ENCODE data around the gene ACP7.

The ACP7 gene

GRCh38 chr19:39146686-39147450 is 62.7 kb downstream of the ACP7 start:
- no peak for FAIRE-seq
- no peak for DNase-seq (ENCODE audit: low spot score)

- FAIRE-seq (no peak), DNase-seq (ENCODE audit: low spot score) (no peak)
Observed at GRCh38 chr19:39147480-39147879, 63.3 kb downstream of the ACP7 start.

- FAIRE-seq (no peak), DNase-seq (ENCODE audit: low spot score) (no peak)
Observed at GRCh38 chr19:39148939-39149529, 64.9 kb downstream of the ACP7 start.

GRCh38 chr19:39150235-39150634 is 66.1 kb downstream of the ACP7 start:
- FAIRE-seq, result no peak
- no peak for DNase-seq (ENCODE audit: low spot score)

GRCh38 chr19:39150807-39151600 is 66.8 kb downstream of the ACP7 start:
- DNase-seq (ENCODE audit: low spot score) (no peak), FAIRE-seq (no peak)

- DNase-seq (ENCODE audit: low spot score) (no peak), FAIRE-seq (no peak)
Observed at GRCh38 chr19:39152066-39152465, 67.9 kb downstream of the ACP7 start.

GRCh38 chr19:39154100-39154628 is 70.0 kb downstream of the ACP7 start:
- DNase-seq (ENCODE audit: low spot score) (no peak), FAIRE-seq (no peak)

- FAIRE-seq (no peak), DNase-seq (ENCODE audit: low spot score) (no peak)
Observed at GRCh38 chr19:39154629-39155100, 70.5 kb downstream of the ACP7 start.

- FAIRE-seq (no peak), DNase-seq (ENCODE audit: low spot score) (no peak)
Observed at GRCh38 chr19:39155114-39155700, 71.0 kb downstream of the ACP7 start.

- no peak for DNase-seq (ENCODE audit: low spot score)
- FAIRE-seq, result no peak
Observed at GRCh38 chr19:39155741-39156140, 71.6 kb downstream of the ACP7 start.

- FAIRE-seq (peak; percentile 42), DNase-seq (ENCODE audit: low spot score) (peak; percentile 38)
Observed at GRCh38 chr19:39156326-39157230, 72.4 kb downstream of the ACP7 start.

- no peak for FAIRE-seq
- DNase-seq (ENCODE audit: low spot score), result no peak
Observed at GRCh38 chr19:39157275-39157996, 73.3 kb downstream of the ACP7 start.

GRCh38 chr19:39157997-39158389 is 73.8 kb downstream of the ACP7 start:
- DNase-seq (ENCODE audit: low spot score) (no peak), FAIRE-seq (peak; percentile 96)

GRCh38 chr19:39158646-39159260 is 74.6 kb downstream of the ACP7 start:
- FAIRE-seq, result no peak

GRCh38 chr19:39160523-39160861 is 76.3 kb downstream of the ACP7 start:
- no peak for DNase-seq (ENCODE audit: low spot score)
- FAIRE-seq, result no peak

More at GRCh38 chr19:39158646-39159260, 74.6 kb downstream of the ACP7 start:
- DNase-seq (ENCODE audit: low spot score), result no peak

All from urothelium cell line (cell line).